Astrocyte of the spinal cord (primary cell): ENCODE data around the gene ACIN1.

Source experiments
- DNase-seq: peaks from one replicate; pipeline ENCODE4 v3.0.0; 2011; ENCODE audit warnings: low read depth, low spot score
- H3K4me3 ChIP-seq: 2 replicates; pipeline ENCODE4 v1.5.1; 2011; ENCODE audit warnings: low read depth, mild to moderate bottlenecking, low read length, moderate library complexity
- CTCF ChIP-seq: IDR thresholded peaks from 2 replicates; pipeline ENCODE4 v1.5.1; 2012; ENCODE audit warnings: low read depth, mild to moderate bottlenecking, low read length, inconsistent platforms
- in situ Hi-C: cut with HindIII; loops from 2 replicates; pipeline ENCODE4 v1.10.0; 2017; ENCODE audit warnings: low sequenced_read_pairs

Gene ACIN1

DNA sequence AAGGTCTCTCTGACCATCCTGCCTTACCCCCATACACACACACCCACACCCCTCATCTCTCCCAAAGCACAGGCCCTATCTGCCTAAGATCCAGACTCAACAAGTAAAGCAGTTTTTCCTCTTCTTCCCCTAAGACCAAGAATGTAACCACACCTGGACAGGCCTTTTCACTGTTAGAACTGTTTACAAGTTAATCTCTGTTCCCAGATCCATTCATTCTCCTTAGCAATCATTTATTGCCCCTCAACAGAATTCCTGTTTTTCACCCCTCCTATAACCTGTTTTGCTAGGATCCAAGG is 11.8 kb upstream of the ACIN1 start:
- in situ Hi-C loops: no loop called here
- no peak overlapping the region for H3K4me3 ChIP-seq
- no peak for DNase-seq
- no peak for TF ChIP-seq CTCF

DNA sequence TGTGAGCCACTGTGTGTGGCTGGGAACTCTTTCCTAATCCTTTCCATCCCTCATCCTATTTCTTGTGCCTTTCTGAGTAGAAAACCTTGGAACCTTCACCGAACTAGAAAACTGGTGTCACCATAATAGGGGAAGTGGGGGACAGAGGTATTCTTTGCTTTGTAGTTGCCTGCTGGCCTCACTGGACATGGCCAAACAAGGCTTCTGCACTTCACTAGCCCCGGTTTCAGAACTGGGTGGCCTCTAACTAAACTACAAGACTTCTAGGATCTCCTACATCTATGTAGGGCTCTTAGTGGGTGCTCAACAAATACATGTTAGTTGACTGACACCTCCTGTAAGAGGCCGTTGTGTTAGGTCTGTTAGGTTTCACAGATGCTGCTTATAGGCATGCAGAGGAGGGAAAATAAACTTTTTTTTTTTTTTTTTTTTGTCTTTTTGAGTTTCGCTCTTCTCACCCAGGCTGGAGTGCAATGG is 10.4 kb upstream of the ACIN1 start:
- in situ Hi-C loops: no loop called here
- DNase-seq: no peak
- no peak for TF ChIP-seq CTCF
- no peak overlapping the region for H3K4me3 ChIP-seq

GRCh38 chr14:23104591-23105347 is 9.8 kb upstream of the ACIN1 start, which contains the start of gene CIROP:
Gene CIROP, minus strand, starts transcription at chr14:23104989. Its CDS starts 69 bp downstream, at chr14:23104920.
- H3K4me3 ChIP-seq: no peak within 1 kb of the TSS
- in situ Hi-C loops: no loop called here
- no peak for DNase-seq
- TF ChIP-seq CTCF: no peak

GRCh38 chr14:23104070-23104590 is 9.2 kb upstream of the ACIN1 start:
- no peak overlapping the region for H3K4me3 ChIP-seq
- TF ChIP-seq CTCF: no peak
- in situ Hi-C loops: no loop called here
- no peak for DNase-seq

DNA sequence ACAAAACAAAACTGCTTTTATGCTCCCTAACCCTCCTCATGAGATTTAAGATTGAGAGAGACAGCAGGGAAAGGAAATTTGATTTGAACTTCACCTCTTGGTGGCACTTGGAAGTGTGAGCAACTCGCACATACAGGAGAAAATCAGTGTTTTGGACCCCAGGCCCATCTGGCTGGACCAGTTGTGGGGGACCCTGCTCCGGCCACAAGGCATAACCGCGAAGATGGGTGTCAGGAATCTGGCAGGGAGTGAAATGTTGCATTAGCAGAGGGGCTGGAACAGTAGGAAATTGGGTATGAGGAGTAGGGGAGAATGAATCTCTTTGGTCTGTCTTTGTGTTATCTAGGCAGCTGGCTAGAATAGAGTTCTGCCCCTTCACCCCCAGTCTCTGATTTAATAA is 8.6 kb upstream of the ACIN1 start:
- DNase-seq: no peak
- TF ChIP-seq CTCF: no peak
- in situ Hi-C loops: no loop called here
- H3K4me3 ChIP-seq: no peak overlapping the region

DNA sequence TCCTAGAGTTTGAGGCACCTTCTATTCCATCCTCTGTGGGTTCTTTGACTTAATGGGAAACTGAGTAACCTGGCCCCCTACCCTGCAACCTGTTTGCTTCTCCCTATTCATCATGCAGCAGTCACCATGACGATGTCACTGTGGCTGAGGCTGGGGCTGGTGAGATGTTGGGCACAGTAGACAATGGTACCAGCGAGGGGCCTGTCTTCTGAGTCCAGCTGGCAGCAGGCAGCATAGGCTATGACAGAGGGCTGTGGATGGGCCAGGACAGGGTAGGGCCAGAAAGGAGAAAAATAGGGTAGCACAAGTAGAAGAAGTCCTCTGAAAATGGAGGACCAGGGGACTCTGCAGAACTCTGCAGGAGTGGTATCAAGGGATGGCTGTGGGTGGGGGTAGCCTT is 7.9 kb upstream of the ACIN1 start:
- no peak overlapping the region for H3K4me3 ChIP-seq
- TF ChIP-seq CTCF: no peak
- no peak for DNase-seq
- in situ Hi-C loops: no loop called here
